ENCODE results near the gene FTO.
"Not testable (repeated sequence)": the region's sequence is repeated elsewhere in the genome, so short reads cannot be mapped to it uniquely, and the experiment has no call there.

The FTO gene

GRCh38 chr16:53872248-53873221 lies 168.6 kb downstream of the FTO start:
- DNase-seq: no peak

DNA sequence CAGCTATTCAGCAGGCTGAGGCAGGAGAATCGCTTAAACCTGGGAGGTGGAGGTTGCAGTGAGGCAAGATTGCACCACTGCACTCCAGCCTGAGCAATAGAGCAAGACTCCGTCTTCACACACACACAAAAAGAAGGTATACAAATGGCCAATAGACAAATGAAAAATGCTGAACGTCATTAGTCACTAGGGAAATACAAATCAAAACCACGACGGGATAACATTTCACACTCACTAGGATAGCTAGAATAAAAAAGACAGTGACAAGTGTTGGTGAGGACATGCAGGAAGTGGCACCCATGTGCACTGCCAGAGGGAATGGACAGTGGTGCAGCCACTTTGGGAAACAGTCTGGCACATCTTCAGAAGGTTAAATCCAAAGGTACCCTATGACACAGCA lies 172.9 kb downstream of the FTO start:
- no peak for DNase-seq

DNA sequence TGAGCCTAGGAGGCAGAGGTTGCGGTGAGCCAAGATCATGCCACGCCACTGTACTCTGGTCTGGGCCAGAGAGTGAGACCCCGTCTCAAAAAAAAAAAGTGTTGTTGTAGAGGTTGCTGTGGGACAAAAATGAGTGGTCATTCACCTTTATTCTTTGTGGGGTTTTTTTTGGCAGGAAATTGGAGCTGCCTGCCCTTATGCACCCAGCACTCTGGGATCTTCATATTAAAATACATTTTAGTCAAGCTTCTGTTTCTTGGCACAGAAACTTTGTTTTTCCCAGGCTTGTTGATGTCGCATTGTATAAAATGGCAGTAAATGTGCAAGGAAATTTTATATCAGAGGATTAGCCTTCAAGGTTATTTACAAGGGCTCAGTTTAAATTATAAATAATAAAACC lies 174.3 kb downstream of the FTO start:
- no peak for DNase-seq

- DNase-seq: no peak
Observed at GRCh38 chr16:53881371-53881770, 177.4 kb downstream of the FTO start.

GRCh38 chr16:53882310-53882709 lies 178.4 kb downstream of the FTO start:
- DNase-seq: no peak

DNA sequence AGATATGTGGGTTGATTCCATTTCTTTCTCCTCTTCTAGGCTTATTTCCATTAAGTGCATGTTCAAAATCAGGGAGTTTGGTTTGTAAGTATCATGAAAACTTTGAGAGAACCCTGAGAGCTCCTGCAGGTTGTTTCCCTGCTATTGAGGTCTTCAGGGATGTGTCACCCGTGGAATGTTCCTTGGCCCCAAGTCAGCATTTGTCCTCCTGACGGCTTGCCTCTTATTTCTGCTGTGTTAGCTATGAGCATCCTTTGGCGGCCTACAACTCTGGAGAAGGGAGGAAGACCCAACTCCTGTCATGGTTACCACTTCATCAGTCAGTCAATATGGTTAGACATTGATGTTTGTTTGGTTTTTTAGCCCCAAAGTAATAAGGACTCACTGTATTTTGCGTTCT lies 180.8 kb downstream of the FTO start:
- DNase-seq: no peak

DNA sequence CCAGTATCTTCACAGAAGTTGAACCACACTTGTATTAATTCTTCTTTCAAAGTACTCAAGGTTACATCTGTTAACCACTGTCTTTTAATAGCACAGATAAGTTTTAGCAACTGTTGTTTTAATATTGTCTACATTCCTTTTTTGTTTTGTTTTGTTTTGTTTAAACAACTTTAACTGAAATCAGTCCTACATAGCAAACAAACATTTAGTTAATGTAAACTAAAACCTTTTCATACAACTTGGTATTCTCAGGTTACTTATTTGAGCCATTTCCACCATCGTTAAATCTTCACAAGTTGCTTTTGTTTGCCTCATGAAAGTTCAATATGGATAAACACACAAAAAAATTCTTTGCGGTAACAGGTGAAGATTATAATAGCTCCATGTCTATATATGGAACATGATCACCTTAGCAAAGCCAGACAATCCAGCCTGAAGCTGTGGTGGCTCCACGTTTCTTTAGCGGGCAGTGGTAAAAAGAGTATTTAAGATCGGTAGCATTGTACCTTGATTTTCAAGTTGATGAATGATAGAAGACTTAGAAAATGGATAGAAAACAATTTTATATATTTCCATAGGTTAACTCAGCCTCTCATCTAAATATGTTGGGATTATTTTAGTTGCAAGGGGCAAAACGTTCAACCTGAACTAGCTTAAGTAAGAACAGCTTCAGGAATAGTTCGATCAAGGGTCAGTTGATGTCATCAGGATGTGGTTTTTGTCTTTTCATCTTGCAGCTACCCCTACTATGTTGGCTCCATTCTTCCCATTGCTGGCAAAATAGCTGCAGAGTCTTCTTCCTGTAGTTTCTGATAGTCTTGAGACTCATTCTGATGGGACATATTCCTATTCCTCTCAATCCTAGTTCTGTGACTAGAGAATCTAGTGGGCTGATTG lies 182.8 kb downstream of the FTO start:
- peak in 1 of 3 experiments; percentile 2 for DNase-seq

DNA sequence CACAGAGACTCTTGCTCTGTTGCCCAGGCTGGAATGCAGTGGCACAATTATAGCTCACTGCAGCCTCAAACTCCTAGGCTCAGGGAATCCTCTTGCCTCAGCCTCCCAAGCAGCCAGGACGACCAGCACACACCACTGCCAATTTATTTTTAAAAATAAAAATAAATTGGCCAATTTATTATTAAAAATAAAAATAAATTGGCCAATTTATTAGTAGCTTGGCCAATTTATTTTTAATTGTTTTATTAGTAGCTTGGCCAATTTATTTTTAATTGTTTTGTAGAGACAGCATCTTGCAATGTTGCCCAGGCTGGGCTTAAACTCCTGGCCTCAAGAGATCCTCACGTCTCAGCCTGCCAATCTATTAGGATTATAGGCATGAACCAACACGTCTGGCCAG lies 184.3 kb downstream of the FTO start:
- DNase-seq: no peak

DNA sequence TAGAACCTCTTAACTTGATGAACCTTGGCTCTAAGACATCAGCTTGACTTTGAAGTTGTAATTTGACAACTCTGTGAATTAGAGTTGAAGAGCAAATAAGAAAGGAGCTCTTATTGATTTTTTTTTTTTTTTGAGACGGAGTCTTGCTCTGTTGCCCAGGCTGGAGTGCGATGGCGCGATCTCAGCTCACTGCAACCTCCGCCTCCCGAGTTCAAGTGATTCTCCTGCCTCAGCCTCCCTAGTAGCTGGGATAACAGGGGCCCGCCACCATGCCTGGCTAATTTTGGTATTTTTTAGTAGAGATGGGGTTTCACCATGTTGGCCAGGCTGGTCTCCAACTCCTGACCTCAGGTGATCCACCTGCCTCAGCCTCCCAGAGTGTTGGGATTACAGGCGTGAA lies 186.9 kb downstream of the FTO start:
- DNase-seq: not testable (repeated sequence)

- no peak for DNase-seq
Observed at GRCh38 chr16:53891409-53892139, 187.6 kb downstream of the FTO start.

DNA sequence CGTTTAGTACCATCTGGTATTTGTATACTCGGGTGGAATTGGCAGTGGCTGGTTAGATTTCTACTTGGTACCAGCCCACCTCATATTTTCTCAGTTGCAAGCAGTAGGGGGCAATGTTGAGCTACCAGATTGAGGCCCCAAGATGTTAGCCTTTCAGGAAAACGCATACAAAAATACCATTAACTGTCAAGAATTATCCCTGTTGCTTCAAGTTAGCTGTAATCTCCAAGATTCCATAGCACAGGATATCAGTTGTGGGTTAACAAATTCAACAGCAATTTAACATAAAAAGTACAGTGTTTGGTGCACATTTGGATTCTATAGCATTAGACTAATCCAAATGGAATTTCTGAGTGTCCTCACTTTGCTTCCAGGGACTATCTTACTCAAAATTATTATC lies 188.2 kb downstream of the FTO start:
- peak; percentile 34 to 84 (median 55) for DNase-seq

GRCh38 chr16:53893731-53894435 lies 189.9 kb downstream of the FTO start:
- DNase-seq: peak in 2 of 3 experiments; percentile 39 to 83

- no peak for DNase-seq
Observed at GRCh38 chr16:53894686-53895085, 190.7 kb downstream of the FTO start.

DNA sequence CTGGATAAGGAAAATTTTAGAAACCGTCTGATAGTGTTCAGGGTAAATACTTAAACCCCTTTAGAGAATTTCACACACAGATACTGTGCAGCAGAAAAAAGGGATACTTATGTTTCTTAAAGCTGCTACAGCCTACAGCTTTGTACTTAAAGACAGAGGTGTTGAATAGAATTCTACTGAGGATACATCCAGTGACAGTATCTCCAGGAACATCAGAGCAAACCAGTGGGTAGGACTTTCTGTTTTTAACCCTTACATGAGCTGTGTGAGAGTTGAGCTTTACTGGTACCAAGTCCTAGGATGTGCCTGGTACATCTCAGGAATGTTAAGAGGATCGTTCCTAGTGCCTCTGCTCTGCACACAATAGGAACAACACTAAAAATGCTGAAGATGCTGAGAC lies 191.5 kb downstream of the FTO start:
- DNase-seq: peak in 1 of 3 experiments; percentile 9

DNA sequence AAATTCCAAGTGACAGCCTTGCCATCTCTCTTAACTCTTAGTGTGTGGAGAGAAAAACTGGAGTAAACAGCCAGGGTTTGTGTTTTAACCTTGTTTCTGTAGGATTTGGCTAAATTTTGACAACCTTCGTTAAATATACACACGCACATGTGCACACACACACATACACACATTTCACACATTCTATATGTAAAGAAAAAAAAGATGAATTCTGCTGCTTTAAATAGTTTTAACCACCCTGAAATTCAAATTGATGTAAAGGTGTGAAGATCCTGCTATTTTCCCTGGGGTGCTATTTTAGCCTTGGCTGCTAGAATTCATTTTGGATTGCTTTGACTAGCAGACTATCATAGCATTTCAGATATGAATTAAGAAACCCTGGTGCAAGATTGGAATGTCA lies 191.9 kb downstream of the FTO start:
- no peak for DNase-seq

- no peak for DNase-seq
Observed at GRCh38 chr16:53896722-53897121, 192.8 kb downstream of the FTO start.

GRCh38 chr16:53898993-53899392 lies 195.0 kb downstream of the FTO start:
- peak in 1 of 3 experiments; percentile 4 for DNase-seq

DNA sequence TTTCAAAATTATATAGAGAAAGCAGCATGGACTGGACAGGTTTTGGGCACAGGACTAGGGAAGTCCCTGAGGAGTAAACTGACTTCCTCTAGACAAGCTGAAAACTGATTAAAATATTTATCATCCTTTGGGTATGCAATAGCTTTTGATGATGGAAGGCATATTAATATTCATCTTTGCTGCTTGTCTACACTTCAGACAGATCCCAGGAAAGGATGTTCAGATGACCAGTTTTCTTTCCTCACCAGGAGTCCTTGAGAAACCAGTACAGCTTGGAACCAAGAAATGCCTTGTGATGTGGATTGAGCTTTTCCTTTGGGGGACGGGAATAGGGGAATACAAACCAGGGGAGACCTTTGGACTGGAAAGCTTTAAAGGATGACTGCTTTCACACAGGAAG lies 195.5 kb downstream of the FTO start:
- DNase-seq: no peak

DNA sequence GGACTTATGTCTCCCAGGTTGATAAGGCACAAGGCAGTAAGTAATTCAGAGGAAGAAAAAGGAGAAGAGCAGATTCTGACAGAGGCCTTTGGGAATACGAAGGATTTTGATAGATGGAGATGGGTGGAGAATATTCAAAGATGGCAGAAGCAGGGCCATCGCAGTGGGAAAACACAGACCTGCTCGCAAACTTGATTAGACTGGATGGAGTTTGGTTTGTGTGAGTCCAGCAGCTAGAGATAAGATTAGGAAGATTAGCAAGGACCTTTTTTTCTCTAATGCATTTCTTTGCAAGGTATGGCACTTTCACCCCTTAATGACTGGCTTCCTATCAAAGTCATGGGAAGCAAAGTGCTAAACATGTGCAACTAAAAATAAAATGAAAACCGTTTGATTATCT lies 196.7 kb downstream of the FTO start:
- DNase-seq: no peak

DNA sequence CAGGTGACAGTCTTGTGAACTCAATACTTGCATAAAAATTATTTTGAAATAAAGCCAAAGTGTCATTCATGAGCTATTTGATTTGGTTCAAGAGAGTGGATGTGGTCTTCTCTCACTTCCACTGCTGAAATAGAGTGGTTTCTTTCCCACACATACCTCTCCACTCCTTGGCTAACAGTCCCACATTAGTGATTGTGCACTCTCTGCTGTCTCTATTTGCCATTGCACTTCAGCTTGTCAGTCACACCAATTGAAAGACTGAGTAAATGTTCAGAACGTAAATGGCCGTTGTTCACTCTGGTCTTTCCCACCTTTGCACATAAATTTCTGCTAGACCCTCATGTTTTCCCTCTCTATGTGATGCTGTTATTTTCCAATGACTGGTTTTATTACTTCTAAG lies 197.5 kb downstream of the FTO start:
- peak in 1 of 3 experiments; percentile 60 for DNase-seq

DNA sequence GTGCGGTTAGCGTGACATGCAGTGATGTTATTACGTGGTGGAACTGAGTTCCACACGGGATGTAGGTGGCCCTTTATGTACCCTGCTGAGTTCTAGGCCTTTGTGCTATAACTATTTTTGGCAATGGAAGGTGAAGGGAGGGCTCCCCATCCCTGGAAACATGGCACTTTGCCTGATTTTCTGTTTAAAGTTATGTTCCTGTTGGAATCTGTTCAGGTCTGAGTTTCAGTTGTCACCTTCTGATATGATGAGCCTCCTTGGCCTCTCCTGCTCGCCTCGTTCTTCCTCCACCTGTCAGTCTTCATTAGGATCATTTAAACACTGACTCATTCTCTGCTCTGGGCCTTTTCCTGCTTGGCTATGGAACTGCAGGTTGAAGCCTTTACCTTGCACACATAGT lies 200.6 kb downstream of the FTO start:
- DNase-seq: no peak

DNA sequence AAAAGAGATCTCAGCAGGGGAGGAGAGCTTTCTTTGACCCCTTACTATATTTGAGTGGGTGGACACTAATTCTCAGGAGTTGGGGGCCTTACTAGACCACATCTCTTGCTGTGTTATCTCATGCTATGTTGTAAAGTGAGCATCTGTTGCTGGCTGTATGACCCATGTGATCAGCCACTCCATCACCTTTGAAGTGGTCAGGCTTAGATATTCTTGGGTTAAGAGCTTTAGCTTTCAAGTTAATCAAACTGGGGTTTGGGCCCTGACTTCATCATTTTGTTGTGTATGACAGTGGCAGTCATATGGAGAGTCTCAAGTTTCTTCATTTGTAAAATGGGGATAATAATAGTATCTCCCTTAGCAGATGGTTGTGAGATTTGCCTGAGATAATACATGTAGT lies 201.1 kb downstream of the FTO start:
- DNase-seq: no peak
